K562 (cell line): ENCODE measurements around the gene JKAMP. TPM values are rescaled to one million over a fixed set of nuclear protein-coding genes. Genes with fewer than 3 reads are reported as not detected.
A peak's percentile ranks its signal among the peaks of the same experiment; 100 is the strongest.

ENCODE experiments used
- ARID2 ChIP-seq: fragments of 450-650 bp; IDR thresholded peaks from 2 replicates; pipeline ENCODE4 v1.6.1; 2017; ENCODE audit warnings: antibody characterized with exemption, mild to moderate bottlenecking
- BCOR ChIP-seq: fragments of 450-650 bp; IDR thresholded peaks from 2 replicates; pipeline ENCODE4 v1.6.1; 2016
- DACH1 ChIP-seq: fragments of 450-650 bp; IDR thresholded peaks from 2 replicates; pipeline ENCODE4 v1.6.1; 2018; ENCODE audit not compliant: partially characterized antibody
- MAFK ChIP-seq: IDR thresholded peaks from 2 replicates; pipeline ENCODE4 v1.6.1; 2011; ENCODE audit warnings: low read length, improper control_type of control experiment
- RBM25 ChIP-seq: fragments of 200-400 bp; formaldehyde crosslinking; IDR thresholded peaks from 2 replicates; pipeline ENCODE4 v1.6.1; 2018; ENCODE audit warnings: low read length, low read depth, moderate library complexity; ENCODE audit not compliant: severe bottlenecking
- RBM39 ChIP-seq: fragments of 200-400 bp; formaldehyde crosslinking; optimal IDR thresholded peaks from 2 replicates; pipeline ENCODE3; 2018; ENCODE audit warnings: low read depth, low read length
- SREBF2 ChIP-seq: sonication (generic); formaldehyde crosslinking; IDR thresholded peaks from 2 replicates; pipeline ENCODE4 v1.4.0; 2020; ENCODE audit warnings: mild to moderate bottlenecking, missing genetic modification reagents
- WHSC1 ChIP-seq: IDR thresholded peaks from one replicate; pipeline ENCODE4 v1.6.1; 2012; ENCODE audit warnings: low read length, control low read depth, inconsistent platforms
- ZFP36 ChIP-seq: fragments of 150-350 bp; IDR thresholded peaks from 2 replicates; pipeline ENCODE4 v1.6.1; 2018; ENCODE audit warnings: low read length, low read depth; ENCODE audit not compliant: partially characterized antibody
- ZFP91 ChIP-seq: sonication (generic); formaldehyde crosslinking; IDR thresholded peaks from 2 replicates; pipeline ENCODE4 v1.8.0; 2022; ENCODE audit warnings: mild to moderate bottlenecking, missing genetic modification reagents
- ZNF324 ChIP-seq: fragments of 250-450 bp; sonication (Bioruptor Pico); IDR thresholded peaks from 2 replicates; pipeline ENCODE4 v1.4.0; 2020; ENCODE audit warnings: mild to moderate bottlenecking
- ZNF639 ChIP-seq, 2 experiments: fragments of 200-800 bp in 1 of 2; sonication (Bioruptor generic) in 1 of 2; sonication (generic) in 1 of 2; formaldehyde crosslinking in 1 of 2; IDR thresholded peaks in 1 of 2; conservative IDR thresholded peaks in 1 of 2; 2 replicates each; pipeline versions ENCODE4 v1.5.0 to v1.6.1; 2016 to 2020; ENCODE audit warnings: missing compliant biosample characterization in 1 of 2, missing genetic modification characterization in 1 of 2, missing genetic modification reagents in 1 of 2
- ZNF740 ChIP-seq, 3 experiments: fragments of 200-800 bp in 1 of 3; sonication (Bioruptor generic) in 1 of 3; sonication (generic) in 1 of 3; formaldehyde crosslinking in 1 of 3; IDR thresholded peaks; 2 replicates each; pipeline versions ENCODE4 v1.6.1 to v1.8.0; 2016 to 2022; ENCODE audit warnings: mild to moderate bottlenecking in 2 of 3, missing compliant biosample characterization in 2 of 3, missing genetic modification characterization in 2 of 3, missing genetic modification reagents in 1 of 3
- ZNF830 ChIP-seq: fragments of 250-450 bp; sonication (Bioruptor Pico); IDR thresholded peaks from 2 replicates; pipeline ENCODE4 v1.5.0; 2021; ENCODE audit warnings: mild to moderate bottlenecking
- polyA plus RNA-seq, 8 experiments: library from polyadenylated mRNA; depleted of rRNA in 4 of 8; stranded (reverse) in 5 of 8; unstranded in 3 of 8; fragments of >200 nt; fragmentation: Nextera tagmentation in 2 of 8; fragmentation: Illumina TruSeq in 1 of 8; extraction: Ambion mirVana in 2 of 8; extraction: Trizol in 1 of 8; gene quantifications; 2 replicates each; pipeline versions ENCODE4 v1.2.1 to v1.2.3, GENCODE V29; 2011 to 2014; ENCODE audit warnings: inconsistent platforms in 1 of 8, missing spikeins in 1 of 8
- total RNA-seq, 7 experiments: library from RNA; depleted of rRNA in 6 of 7; stranded (reverse); fragments of >200 nt in 6 of 7; fragmentation: Illumina TruSeq in 2 of 7; extraction: Trizol in 2 of 7; gene quantifications; 2 replicates each; pipeline versions ENCODE4 v1.2.1 to v1.2.3, GENCODE V29; 2011 to 2021; ENCODE audit warnings: low replicate concordance in 1 of 7
- TF ChIP-seq, protein P1 (sequence below): sonication (generic); formaldehyde crosslinking; IDR thresholded peaks from 2 replicates; pipeline ENCODE4 v1.8.0; 2023; ENCODE audit warnings: mild to moderate bottlenecking, missing genetic modification reagents
- TF ChIP-seq, protein P2 (sequence below): fragments of 450-650 bp; IDR thresholded peaks from 2 replicates; pipeline ENCODE4 v1.6.1; 2016; ENCODE audit warnings: low read depth, mild to moderate bottlenecking, moderate library complexity

Gene JKAMP
- total and polyA plus RNA-seq, 9 of the 15 experiments (the other 6 are each of a cell fraction or from before 2014, with no cell fraction given), result 19.3 to 119 (median 33.8) TPM

DNA sequence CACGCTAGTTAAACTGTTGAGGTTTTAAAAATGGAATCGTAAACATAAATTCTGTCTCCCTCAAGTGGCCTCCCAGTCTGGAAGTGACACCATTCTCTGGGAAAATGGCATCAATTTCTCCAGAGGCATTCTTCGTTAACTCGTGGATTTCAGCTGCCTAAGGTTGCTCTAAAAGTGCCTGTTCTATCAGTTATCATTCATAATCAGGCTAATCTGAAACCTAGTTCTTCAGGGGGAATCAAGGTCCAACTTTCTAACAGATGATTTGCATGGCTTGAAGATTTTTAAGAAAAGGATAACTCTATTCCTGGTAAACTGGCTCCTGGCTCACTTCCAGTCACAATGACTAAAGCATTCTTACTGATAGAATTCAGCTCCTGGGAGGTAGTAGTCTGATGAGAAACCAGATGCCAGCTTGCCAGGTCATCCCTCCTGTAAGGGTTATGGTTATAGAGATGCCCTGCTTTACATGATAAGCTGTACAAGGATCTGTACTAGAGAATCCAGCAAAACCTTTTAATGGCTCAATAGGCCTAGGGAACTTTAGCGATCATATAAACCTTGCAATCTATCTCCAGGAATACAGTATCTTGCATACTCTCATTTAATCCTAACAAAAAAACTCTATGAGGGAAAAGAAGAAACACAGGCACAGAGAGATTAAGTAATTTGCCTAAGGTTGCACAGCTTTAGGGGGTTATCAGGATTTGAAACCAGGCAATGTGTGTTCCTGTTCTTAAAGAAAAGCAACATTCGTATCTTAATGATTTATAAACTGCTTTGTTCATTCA lies 1.6 kb upstream of the JKAMP start (continued):
- TF ChIP-seq ZNF324, result no peak
- TF ChIP-seq ARID2, result no peak
- TF ChIP-seq ZNF639 (CRISPR knock-in tag; conservative IDR thresholded peaks at IDR 0.05 in 1 of 2, IDR thresholded peaks at IDR 0.05 in 1 of 2), result no peak
- peak; percentile 88 for TF ChIP-seq RBM25
- TF ChIP-seq DACH1, result no peak
- TF ChIP-seq, protein P1, sequence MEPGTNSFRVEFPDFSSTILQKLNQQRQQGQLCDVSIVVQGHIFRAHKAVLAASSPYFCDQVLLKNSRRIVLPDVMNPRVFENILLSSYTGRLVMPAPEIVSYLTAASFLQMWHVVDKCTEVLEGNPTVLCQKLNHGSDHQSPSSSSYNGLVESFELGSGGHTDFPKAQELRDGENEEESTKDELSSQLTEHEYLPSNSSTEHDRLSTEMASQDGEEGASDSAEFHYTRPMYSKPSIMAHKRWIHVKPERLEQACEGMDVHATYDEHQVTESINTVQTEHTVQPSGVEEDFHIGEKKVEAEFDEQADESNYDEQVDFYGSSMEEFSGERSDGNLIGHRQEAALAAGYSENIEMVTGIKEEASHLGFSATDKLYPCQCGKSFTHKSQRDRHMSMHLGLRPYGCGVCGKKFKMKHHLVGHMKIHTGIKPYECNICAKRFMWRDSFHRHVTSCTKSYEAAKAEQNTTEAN (CRISPR knock-in tag), result no peak
- TF ChIP-seq RBM39, result no peak
- no peak for TF ChIP-seq SREBF2 (CRISPR knock-in tag)
- TF ChIP-seq WHSC1, result no peak
- TF ChIP-seq ZFP36, result peak; percentile 43
- TF ChIP-seq ZNF740 (CRISPR knock-in tag; IDR thresholded peaks at IDR 0.05), result no peak
- TF ChIP-seq ZNF740 (tag; IDR thresholded peaks at IDR 0.05), result no peak
- TF ChIP-seq, protein P2, sequence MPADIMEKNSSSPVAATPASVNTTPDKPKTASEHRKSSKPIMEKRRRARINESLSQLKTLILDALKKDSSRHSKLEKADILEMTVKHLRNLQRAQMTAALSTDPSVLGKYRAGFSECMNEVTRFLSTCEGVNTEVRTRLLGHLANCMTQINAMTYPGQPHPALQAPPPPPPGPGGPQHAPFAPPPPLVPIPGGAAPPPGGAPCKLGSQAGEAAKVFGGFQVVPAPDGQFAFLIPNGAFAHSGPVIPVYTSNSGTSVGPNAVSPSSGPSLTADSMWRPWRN, result no peak
- no peak for TF ChIP-seq ZFP91 (CRISPR knock-in tag)
- TF ChIP-seq BCOR, result peak; percentile 66; the same call in 1 of the 2 replicates
- TF ChIP-seq ZNF830 (CRISPR knock-in tag), result no peak
- TF ChIP-seq MAFK, result peak; percentile 54; the same call in 1 of the 2 replicates
